ENCODE data around the gene PRDM16.
A peak's percentile ranks its signal among the peaks of the same experiment; 100 is the strongest.

The PRDM16 gene

DNA sequence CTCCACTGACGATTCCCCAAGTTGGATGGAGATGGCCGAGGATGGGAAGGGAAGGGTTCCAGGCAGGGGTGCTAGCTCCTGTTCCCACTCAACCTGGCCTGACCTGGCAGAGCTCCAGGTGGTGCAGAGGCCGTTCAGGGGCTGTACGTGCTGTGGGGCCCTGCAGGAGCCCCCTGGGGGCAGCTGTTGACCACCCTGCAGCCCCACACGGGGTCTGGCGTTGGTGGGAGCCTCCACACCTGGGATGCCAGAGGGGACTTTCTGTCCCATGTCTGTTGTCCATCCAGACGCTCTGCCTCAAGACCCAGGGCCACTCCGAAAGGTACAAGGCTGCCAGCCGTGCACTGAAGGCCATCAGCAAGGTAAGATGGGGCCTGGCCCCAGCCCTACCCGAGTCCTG, 405.4 kb downstream of the PRDM16 start:
- peaks cover 0 to 8% of the 10 kb centered on the region in 2 experiments; a peak in 1 of 3 replicates for H3K36me3 ChIP-seq (ENCODE audit: control insufficient read depth in 2 of 2, insufficient read depth in 1 of 2, low read length in 2 of 2)
- ChIA-PET POLR2A (interaction anchor here (0.6 kb wide), 1 partner anchor 29 kb away, joined by 3 read pairs; no protein-coding TSS in a partner anchor), CTCF (no interaction called here)
- peak; percentile 31; the same call in 1 of the 2 replicates for TF ChIP-seq GLIS2 (tag by site-specific recombination; IDR thresholded peaks at IDR 0.05)
- TF ChIP-seq, protein P1, sequence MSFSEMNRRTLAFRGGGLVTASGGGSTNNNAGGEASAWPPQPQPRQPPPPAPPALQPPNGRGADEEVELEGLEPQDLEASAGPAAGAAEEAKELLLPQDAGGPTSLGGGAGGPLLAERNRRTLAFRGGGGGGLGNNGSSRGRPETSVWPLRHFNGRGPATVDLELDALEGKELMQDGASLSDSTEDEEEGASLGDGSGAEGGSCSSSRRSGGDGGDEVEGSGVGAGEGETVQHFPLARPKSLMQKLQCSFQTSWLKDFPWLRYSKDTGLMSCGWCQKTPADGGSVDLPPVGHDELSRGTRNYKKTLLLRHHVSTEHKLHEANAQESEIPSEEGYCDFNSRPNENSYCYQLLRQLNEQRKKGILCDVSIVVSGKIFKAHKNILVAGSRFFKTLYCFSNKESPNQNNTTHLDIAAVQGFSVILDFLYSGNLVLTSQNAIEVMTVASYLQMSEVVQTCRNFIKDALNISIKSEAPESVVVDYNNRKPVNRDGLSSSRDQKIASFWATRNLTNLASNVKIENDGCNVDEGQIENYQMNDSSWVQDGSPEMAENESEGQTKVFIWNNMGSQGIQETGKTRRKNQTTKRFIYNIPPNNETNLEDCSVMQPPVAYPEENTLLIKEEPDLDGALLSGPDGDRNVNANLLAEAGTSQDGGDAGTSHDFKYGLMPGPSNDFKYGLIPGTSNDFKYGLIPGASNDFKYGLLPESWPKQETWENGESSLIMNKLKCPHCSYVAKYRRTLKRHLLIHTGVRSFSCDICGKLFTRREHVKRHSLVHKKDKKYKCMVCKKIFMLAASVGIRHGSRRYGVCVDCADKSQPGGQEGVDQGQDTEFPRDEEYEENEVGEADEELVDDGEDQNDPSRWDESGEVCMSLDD (tag by site-specific recombination; IDR thresholded peaks at IDR 0.05): no peak
- no peak overlapping the region for H3K27ac ChIP-seq (ENCODE audit: extremely low read depth, low read depth, low read length)
- H3K4me3 ChIP-seq (ENCODE audit: low read depth, low read length): no peak overlapping the region
- no peaks in the 10 kb centered on the region for H3K4me1 ChIP-seq (ENCODE audit: control insufficient read depth, insufficient read depth, low read length)
- H3K9me3 ChIP-seq (ENCODE audit: control insufficient read depth, insufficient read depth, low read depth, low read length): no peaks in the 10 kb centered on the region

DNA sequence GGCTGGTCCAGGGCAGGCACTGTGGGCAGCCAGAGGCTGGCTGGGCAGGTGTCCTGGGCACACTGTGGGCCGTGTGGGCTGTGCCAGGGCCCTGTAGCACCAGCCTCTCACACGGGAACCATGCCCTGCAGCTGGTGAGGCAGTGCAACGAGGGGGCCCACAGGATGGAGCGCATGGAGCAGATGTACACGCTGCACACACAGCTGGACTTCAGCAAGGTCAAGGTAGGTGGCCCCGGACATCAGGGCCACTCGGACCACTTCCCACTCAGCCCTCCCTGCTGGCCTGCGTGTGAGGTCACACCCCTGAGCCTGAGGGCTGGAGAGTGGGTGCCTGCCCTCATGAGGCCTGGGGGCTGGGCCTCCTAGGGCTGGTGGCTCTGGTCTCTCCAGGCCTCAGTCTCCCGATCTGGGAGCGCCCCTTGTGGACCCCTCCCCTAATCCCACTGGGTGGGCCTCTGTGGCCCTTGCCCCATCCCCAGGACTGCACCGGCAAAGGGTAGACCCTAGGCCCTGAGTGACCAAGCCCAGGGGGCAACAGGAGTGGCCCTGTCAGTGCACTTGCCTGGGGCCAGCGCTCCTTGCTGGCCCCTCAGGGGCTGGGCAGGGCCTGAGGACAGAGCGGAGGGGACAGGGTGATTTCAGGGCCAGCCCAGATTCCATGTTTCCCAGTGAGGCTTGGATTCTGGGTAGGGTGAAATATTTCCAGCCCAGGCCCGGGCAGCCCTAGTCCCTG, 407.0 kb downstream of the PRDM16 start:
- no peak overlapping the region for H3K4me3 ChIP-seq (ENCODE audit: low read depth, low read length)
- peaks cover 0 to 6% of the 10 kb centered on the region in 2 experiments; a peak in 1 of 3 replicates for H3K36me3 ChIP-seq (ENCODE audit: control insufficient read depth in 2 of 2, insufficient read depth in 1 of 2, low read length in 2 of 2)
- no peaks in the 10 kb centered on the region for H3K4me1 ChIP-seq (ENCODE audit: control insufficient read depth, insufficient read depth, low read length)
- H3K27ac ChIP-seq (ENCODE audit: extremely low read depth, low read depth, low read length): no peak overlapping the region
- H3K9me3 ChIP-seq (ENCODE audit: control insufficient read depth, insufficient read depth, low read depth, low read length): no peaks in the 10 kb centered on the region
- TF ChIP-seq, protein P2, sequence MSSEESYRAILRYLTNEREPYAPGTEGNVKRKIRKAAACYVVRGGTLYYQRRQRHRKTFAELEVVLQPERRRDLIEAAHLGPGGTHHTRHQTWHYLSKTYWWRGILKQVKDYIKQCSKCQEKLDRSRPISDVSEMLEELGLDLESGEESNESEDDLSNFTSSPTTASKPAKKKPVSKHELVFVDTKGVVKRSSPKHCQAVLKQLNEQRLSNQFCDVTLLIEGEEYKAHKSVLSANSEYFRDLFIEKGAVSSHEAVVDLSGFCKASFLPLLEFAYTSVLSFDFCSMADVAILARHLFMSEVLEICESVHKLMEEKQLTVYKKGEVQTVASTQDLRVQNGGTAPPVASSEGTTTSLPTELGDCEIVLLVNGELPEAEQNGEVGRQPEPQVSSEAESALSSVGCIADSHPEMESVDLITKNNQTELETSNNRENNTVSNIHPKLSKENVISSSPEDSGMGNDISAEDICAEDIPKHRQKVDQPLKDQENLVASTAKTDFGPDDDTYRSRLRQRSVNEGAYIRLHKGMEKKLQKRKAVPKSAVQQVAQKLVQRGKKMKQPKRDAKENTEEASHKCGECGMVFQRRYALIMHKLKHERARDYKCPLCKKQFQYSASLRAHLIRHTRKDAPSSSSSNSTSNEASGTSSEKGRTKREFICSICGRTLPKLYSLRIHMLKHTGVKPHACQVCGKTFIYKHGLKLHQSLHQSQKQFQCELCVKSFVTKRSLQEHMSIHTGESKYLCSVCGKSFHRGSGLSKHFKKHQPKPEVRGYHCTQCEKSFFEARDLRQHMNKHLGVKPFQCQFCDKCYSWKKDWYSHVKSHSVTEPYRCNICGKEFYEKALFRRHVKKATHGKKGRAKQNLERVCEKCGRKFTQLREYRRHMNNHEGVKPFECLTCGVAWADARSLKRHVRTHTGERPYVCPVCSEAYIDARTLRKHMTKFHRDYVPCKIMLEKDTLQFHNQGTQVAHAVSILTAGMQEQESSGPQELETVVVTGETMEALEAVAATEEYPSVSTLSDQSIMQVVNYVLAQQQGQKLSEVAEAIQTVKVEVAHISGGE (tag by site-specific recombination; conservative IDR thresholded peaks at IDR 0.05; ENCODE audit: low read depth): no peak
- TF ChIP-seq BCL11A (tag by site-specific recombination; IDR thresholded peaks at IDR 0.05; ENCODE audit: low read depth) (0 out of 2 replicates have a peak, but pooled peaks have one; percentile 50), GLIS2 (tag by site-specific recombination; IDR thresholded peaks at IDR 0.05) (peak; percentile 46; the same call in 1 of the 2 replicates)
- TF ChIP-seq, protein P3, sequence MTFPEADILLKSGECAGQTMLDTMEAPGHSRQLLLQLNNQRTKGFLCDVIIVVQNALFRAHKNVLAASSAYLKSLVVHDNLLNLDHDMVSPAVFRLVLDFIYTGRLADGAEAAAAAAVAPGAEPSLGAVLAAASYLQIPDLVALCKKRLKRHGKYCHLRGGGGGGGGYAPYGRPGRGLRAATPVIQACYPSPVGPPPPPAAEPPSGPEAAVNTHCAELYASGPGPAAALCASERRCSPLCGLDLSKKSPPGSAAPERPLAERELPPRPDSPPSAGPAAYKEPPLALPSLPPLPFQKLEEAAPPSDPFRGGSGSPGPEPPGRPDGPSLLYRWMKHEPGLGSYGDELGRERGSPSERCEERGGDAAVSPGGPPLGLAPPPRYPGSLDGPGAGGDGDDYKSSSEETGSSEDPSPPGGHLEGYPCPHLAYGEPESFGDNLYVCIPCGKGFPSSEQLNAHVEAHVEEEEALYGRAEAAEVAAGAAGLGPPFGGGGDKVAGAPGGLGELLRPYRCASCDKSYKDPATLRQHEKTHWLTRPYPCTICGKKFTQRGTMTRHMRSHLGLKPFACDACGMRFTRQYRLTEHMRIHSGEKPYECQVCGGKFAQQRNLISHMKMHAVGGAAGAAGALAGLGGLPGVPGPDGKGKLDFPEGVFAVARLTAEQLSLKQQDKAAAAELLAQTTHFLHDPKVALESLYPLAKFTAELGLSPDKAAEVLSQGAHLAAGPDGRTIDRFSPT (tag by site-specific recombination; IDR thresholded peaks at IDR 0.05): peak; percentile 56
- CTCF ChIA-PET: no interaction called here
- POLR2A ChIA-PET: no interaction called here

DNA sequence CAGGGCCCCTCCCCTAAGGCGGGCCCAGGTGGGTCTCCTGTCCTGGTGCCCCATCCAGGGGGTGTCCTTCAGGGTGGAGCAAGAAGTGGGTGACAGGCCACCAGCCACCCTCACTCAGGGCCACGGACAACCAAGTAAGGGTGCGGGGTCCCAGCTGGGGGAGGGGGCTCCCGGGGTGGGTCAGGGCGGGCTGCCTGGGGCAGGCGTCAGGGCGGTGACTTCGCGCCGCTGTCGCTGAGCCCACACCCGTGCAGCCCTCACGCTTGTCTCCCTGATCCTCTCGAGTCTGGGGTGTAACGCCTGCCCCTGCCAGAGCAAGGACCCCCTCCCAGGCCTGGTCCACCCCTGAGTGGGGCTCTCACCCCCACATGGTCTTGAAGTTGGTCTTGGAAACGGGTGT, 407.7 kb downstream of the PRDM16 start:
- Histone ChIP-seq H3K36me3 (ENCODE audit: control insufficient read depth in 2 of 2, insufficient read depth in 1 of 2, low read length in 2 of 2) (peaks cover 0 to 6% of the 10 kb centered on the region in 2 experiments; a peak in 1 of 3 replicates), H3K9me3 (ENCODE audit: control insufficient read depth, insufficient read depth, low read depth, low read length) (no peaks in the 10 kb centered on the region), H3K4me3 (ENCODE audit: low read depth, low read length) (no peak overlapping the region), H3K4me1 (ENCODE audit: control insufficient read depth, insufficient read depth, low read length) (no peaks in the 10 kb centered on the region), H3K27ac (ENCODE audit: extremely low read depth, low read depth, low read length) (no peak overlapping the region)
- TF ChIP-seq ZNF843 (tag by site-specific recombination; IDR thresholded peaks at IDR 0.05) (no peak), KLF7 (tag by site-specific recombination; IDR thresholded peaks at IDR 0.05; ENCODE audit: borderline replicate concordance) (no peak), GLIS1 (tag by site-specific recombination; IDR thresholded peaks at IDR 0.05) (no peak), ZNF416 (tag by site-specific recombination; IDR thresholded peaks at IDR 0.05) (no peak), ZBTB7A (tag by site-specific recombination; IDR thresholded peaks at IDR 0.05; ENCODE audit: low read depth) (no peak), ZIC2 (tag by site-specific recombination; IDR thresholded peaks at IDR 0.05) (no peak), KLF16 (tag by site-specific recombination; IDR thresholded peaks at IDR 0.05) (no peak), ZNF146 (tag by site-specific recombination; IDR thresholded peaks at IDR 0.05) (no peak), ZNF121 (tag by site-specific recombination; IDR thresholded peaks at IDR 0.05) (no peak), ZNF777 (tag by site-specific recombination; IDR thresholded peaks at IDR 0.05; ENCODE audit: borderline replicate concordance) (no peak)
- POLR2A ChIA-PET: interaction anchor here (0.6 kb wide), 1 partner anchor 1134 kb away, joined by 3 read pairs; no protein-coding TSS in a partner anchor
- CTCF ChIA-PET: no interaction called here
